CD14-positive monocyte (primary cell): ENCODE measurements around the gene TRAPPC3L. TPM values are rescaled to one million over a fixed set of nuclear protein-coding genes. Genes with fewer than 3 reads are reported as not detected.
A peak's percentile ranks its signal among the peaks of the same experiment; 100 is the strongest.

Experiments used
- DNase-seq, 3 donors: peaks; one replicate each; pipeline ENCODE4 v3.0.0-alpha.2; 2011 to 2022
- H2AFZ ChIP-seq: 2 replicates; pipeline ENCODE4 v1.6.0; 2012; ENCODE audit warnings: mild to moderate bottlenecking, low read depth, low read length, inconsistent platforms; ENCODE audit not compliant: insufficient read depth, poor library complexity, severe bottlenecking
- H3K27ac ChIP-seq, 2 donors: 1 replicate in 1 of 2; 2 replicates in 1 of 2; pipeline ENCODE4 v1.5.1; 2012 to 2013; ENCODE audit warnings: low read length in 2 of 2, control low read depth in 1 of 2, inconsistent platforms in 1 of 2, low read depth in 1 of 2, mild to moderate bottlenecking in 1 of 2
- H3K27me3 ChIP-seq, 2 donors: one replicate each; pipeline versions ENCODE4 v1.6.0 to v1.6.1; 2011 to 2013; ENCODE audit warnings: low read length in 2 of 2; ENCODE audit not compliant: control insufficient read depth in 2 of 2, insufficient read depth in 2 of 2
- H3K36me3 ChIP-seq, 2 donors: replicated peaks in 1 of 2; 1 replicate in 1 of 2; 2 replicates in 1 of 2; pipeline versions ENCODE4 v1.5.1 to v1.6.1; 2012 to 2013; ENCODE audit warnings: low read length in 2 of 2, control low read depth in 1 of 2, inconsistent platforms in 1 of 2, mild to moderate bottlenecking in 1 of 2; ENCODE audit not compliant: insufficient read depth in 2 of 2, control insufficient read depth in 1 of 2
- H3K4me1 ChIP-seq, 2 donors: 1 replicate in 1 of 2; 2 replicates in 1 of 2; pipeline versions ENCODE4 v1.5.1 to v1.6.1; 2012 to 2013; ENCODE audit warnings: low read length in 2 of 2, control low read depth in 1 of 2, inconsistent platforms in 1 of 2, mild to moderate bottlenecking in 1 of 2, moderate library complexity in 1 of 2; ENCODE audit not compliant: insufficient read depth in 2 of 2, control insufficient read depth in 1 of 2
- H3K4me2 ChIP-seq: replicated peaks from 2 replicates; pipeline ENCODE3; 2012; ENCODE audit warnings: low read length, moderate library complexity, mild to moderate bottlenecking; ENCODE audit not compliant: poor library complexity, severe bottlenecking; ENCODE audit errors: extremely low read depth
- H3K4me3 ChIP-seq, 3 experiments: fragments of 200-600 bp in 1 of 3; sonication (generic) in 1 of 3; replicated peaks in 1 of 3; 1 replicate in 2 of 3; 2 replicates in 1 of 3; pipeline ENCODE4 v1.5.1; 2011 to 2013; ENCODE audit warnings: low read length in 3 of 3, mild to moderate bottlenecking in 3 of 3, control low read depth in 2 of 3, low read depth in 2 of 3, inconsistent platforms in 1 of 3, moderate library complexity in 1 of 3
- H3K79me2 ChIP-seq: 2 replicates; pipeline ENCODE4 v1.6.0; 2012; ENCODE audit warnings: mild to moderate bottlenecking, control low read depth, inconsistent platforms, low read length, moderate library complexity; ENCODE audit not compliant: insufficient read depth
- H3K9ac ChIP-seq: 2 replicates; pipeline ENCODE4 v1.6.0; 2017; ENCODE audit warnings: low read length, mild to moderate bottlenecking; ENCODE audit not compliant: insufficient read depth, poor library complexity, severe bottlenecking
- H3K9me3 ChIP-seq, 2 donors: replicated peaks in 1 of 2; 1 replicate in 1 of 2; 2 replicates in 1 of 2; pipeline versions ENCODE4 v1.5.1 to v1.6.1; 2012 to 2013; ENCODE audit warnings: low read length in 2 of 2, control low read depth in 1 of 2; ENCODE audit not compliant: control insufficient read depth in 1 of 2, insufficient read depth in 1 of 2
- H4K20me1 ChIP-seq: 2 replicates; pipeline ENCODE4 v1.6.0; 2012; ENCODE audit warnings: mild to moderate bottlenecking, low read length, control low read depth, moderate library complexity; ENCODE audit not compliant: insufficient read depth
- H3K27ac Mint-ChIP-seq, 7 donors: one replicate each; pipeline ENCODE4 v1.8.0; 2020; ENCODE audit warnings: mild to moderate bottlenecking in 7 of 7, mixed read lengths in 7 of 7, moderate library complexity in 6 of 7, inconsistent platforms in 2 of 7
- H3K27me3 Mint-ChIP-seq, 3 donors: one replicate each; pipeline ENCODE4 v1.8.0; 2021 to 2022; ENCODE audit warnings: low read depth in 3 of 3, mild to moderate bottlenecking in 3 of 3, mixed read lengths in 3 of 3, moderate library complexity in 3 of 3, inconsistent platforms in 1 of 3
- H3K36me3 Mint-ChIP-seq, 2 donors: one replicate each; pipeline ENCODE4 v1.8.0; 2020; ENCODE audit warnings: mixed read lengths in 2 of 2, inconsistent platforms in 1 of 2, mild to moderate bottlenecking in 1 of 2
- H3K4me1 Mint-ChIP-seq: one replicate; pipeline ENCODE4 v1.8.0; 2020; ENCODE audit warnings: mild to moderate bottlenecking, mixed read lengths
- H3K4me3 Mint-ChIP-seq, 2 donors: one replicate each; pipeline ENCODE4 v1.8.0; 2020; ENCODE audit warnings: mild to moderate bottlenecking in 2 of 2, mixed read lengths in 2 of 2, moderate library complexity in 1 of 2
- H3K9me3 Mint-ChIP-seq, 7 donors: one replicate each; pipeline ENCODE4 v1.8.0; 2020 to 2022; ENCODE audit warnings: mixed read lengths in 7 of 7, mild to moderate bottlenecking in 6 of 7, moderate library complexity in 6 of 7, inconsistent platforms in 2 of 7
- CTCF ChIP-seq: fragments of 200-600 bp; IDR thresholded peaks from one replicate; pipeline ENCODE4 v1.8.0; 2022; ENCODE audit warnings: antibody characterized with exemption, mild to moderate bottlenecking
- WGBS: methylation state at CpG from one replicate; pipeline ENCODE4 v1.1.5; 2013; ENCODE audit warnings: missing lambda C conversion rate; ENCODE audit not compliant: insufficient coverage; 5-methylcytosine and 5-hydroxymethylcytosine counted together
- intact Hi-C, 2 donors: fragments of 100-400 bp; cut with micrococcal nuclease; formaldehyde crosslinking; loops; one replicate each; pipeline versions ENCODE4 v1.15.0 to v1.15.1; 2023
- polyA plus RNA-seq, 3 donors: library from polyadenylated mRNA; depleted of rRNA in 1 of 3; unstranded in 2 of 3; stranded (reverse) in 1 of 3; fragments of 300-500 nt in 2 of 3; fragments of >200 nt in 1 of 3; fragmentation: Illumina TruSeq in 2 of 3; gene quantifications; 1 replicate in 2 of 3; 2 replicates in 1 of 3; pipeline ENCODE4 v1.2.3, GENCODE V29; 2012 to 2021

The TRAPPC3L gene
- polyA plus RNA-seq, 3 donors, result 0.17 TPM; not detected in 2

- Histone ChIP-seq H2AFZ (peak overlapping the region; percentile 40), H3K27ac (peak overlapping the region in 1 of 2 donors; percentile 21)
- H3K27ac Mint-ChIP-seq, result peak overlapping the region in 2 of 7 donors; percentile 46 to 58
Observed at GRCh38 chr6:116529466-116530290, 15.8 kb downstream of the TRAPPC3L start.

DNA sequence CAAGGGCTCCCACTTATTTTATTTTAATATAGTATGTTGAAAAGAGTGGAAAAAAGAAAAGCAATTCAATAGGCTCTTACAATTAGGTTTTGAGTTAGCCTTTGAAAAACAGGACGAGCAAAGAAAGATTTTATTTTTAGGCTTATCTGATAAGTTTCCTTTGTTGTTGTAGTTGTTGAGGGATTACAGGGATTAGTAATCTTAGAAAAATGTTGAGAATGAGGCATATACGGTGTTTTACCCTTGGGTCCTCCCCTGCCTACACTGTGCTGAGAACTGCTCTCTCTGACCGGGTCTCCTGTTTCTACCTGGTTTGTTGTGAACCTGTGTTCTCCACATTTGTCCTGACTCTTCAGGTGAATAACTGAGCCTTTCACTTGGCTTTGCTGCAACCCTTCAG is 16.7 kb downstream of the TRAPPC3L start:
- Histone ChIP-seq H3K9ac (no peak overlapping the region), H3K9me3 (no peaks in the 10 kb centered on the region), H3K36me3 (no peaks in the 10 kb centered on the region), H3K4me2 (no peak overlapping the region), H3K27me3 (no peaks in the 10 kb centered on the region), H4K20me1 (no peaks in the 10 kb centered on the region), H3K4me1 (peaks cover 11 to 14% of the 10 kb centered on the region in 2 donors), H2AFZ (peak overlapping the region; percentile 40), H3K4me3 (no peak overlapping the region), H3K27ac (no peak overlapping the region), H3K79me2 (no peaks in the 10 kb centered on the region)
- Mint-ChIP-seq H3K4me1 (peaks cover 17% of the 10 kb centered on the region), H3K9me3 (no peaks in the 10 kb centered on the region), H3K27me3 (peaks cover 0 to 2% (median 2%) of the 10 kb centered on the region in 3 donors), H3K4me3 (no peak overlapping the region), H3K27ac (no peak overlapping the region), H3K36me3 (no peaks in the 10 kb centered on the region)
- no peak for TF ChIP-seq CTCF
- DNase-seq, result no peak
- WGBS, result 84% methylated on average over 3 of the region's 3 CpGs
- intact Hi-C loops, result no loop called here

More at GRCh38 chr6:116529466-116530290, 15.8 kb downstream of the TRAPPC3L start:
- H3K4me1 Mint-ChIP-seq, result peaks cover 17% of the 10 kb centered on the region
- Histone ChIP-seq H3K79me2 (no peaks in the 10 kb centered on the region), H3K9ac (no peak overlapping the region), H3K4me1 (peaks cover 11 to 14% of the 10 kb centered on the region in 2 donors), H3K36me3 (no peaks in the 10 kb centered on the region), H3K4me2 (no peak overlapping the region), H4K20me1 (no peaks in the 10 kb centered on the region), H3K9me3 (no peaks in the 10 kb centered on the region), H3K4me3 (no peak overlapping the region), H3K27me3 (no peaks in the 10 kb centered on the region)
- WGBS, result no CpG with 5 or more reads among the region's 3 CpGs
- H3K4me3 Mint-ChIP-seq, result peak overlapping the region in 1 of 2 donors; percentile 14
- no peaks in the 10 kb centered on the region for H3K9me3 Mint-ChIP-seq
- TF ChIP-seq CTCF, result no peak
- intact Hi-C loops, result loop anchor here (5.0 to 10.0 kb wide), 4 partner anchors 85 to 252 kb away; partner anchors contain the start of gene TSPYL1 (in 1 of the 2)
- no peaks in the 10 kb centered on the region for H3K36me3 Mint-ChIP-seq
- DNase-seq, result peak in 2 of 3 donors; percentile 12 to 32
- H3K27me3 Mint-ChIP-seq, result peaks cover 0 to 4% (median 2%) of the 10 kb centered on the region in 3 donors
